HG02943 (cell line): ENCODE results near the gene SMURF1.
"Not testable (repeated sequence)": the region's sequence is repeated elsewhere in the genome, so short reads cannot be mapped to it uniquely, and the experiment has no call there.

Source experiments
- ATAC-seq: cut with Tn5 transposase; IDR thresholded peaks from one replicate; pipeline ENCODE4 v1.9.1; 2021; ENCODE audit warnings: mild to moderate bottlenecking, low read depth, moderate library complexity; ENCODE audit not compliant: unreplicated experiment

Gene SMURF1

DNA sequence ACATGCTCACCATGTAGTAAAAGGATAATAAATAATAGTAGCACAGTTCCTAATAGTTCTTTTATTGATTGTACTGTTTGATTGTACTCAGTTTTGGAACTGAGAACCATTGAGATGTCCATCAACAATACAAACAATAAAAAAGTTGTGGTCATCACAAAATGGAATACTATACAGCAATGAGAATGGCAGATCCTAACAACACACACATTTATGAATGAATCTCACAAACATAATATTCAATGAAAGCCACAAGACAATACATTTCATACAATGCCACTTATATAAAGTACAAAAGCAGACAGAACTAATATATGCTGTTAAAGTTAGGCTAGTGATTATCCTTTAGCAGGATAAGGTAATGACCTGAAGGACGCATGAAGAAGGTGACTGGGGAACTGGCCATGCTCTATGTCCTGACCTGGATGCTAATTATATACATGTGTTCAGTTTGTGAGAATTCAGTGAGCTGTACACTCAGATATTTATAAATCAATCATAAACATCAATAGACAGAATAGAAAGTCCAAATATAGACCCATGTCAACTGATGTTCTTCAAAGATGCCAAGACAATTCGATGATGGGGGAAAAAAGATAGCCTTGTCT, 70.0 kb downstream of the SMURF1 start:
- ATAC-seq, result no peak

DNA sequence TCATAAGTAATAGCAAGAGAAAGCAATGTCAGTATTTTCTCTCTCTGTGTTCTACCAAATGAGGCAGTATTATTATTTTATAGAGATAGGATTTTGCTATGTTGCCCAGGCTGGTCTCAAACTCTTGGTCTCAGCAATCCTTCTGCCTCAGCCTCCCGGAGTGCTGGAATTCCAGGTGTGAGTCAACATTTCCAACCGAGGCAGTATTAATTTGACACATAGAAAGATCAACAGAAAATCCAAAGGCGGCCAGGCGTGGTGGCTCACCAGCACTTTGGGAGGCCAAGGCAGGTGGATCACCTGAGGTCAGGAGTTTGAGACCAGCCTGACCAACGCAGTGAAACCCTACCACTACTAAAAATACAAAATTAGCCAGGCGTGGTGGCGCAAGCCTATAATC, 71.8 kb downstream of the SMURF1 start:
- no peak for ATAC-seq

DNA sequence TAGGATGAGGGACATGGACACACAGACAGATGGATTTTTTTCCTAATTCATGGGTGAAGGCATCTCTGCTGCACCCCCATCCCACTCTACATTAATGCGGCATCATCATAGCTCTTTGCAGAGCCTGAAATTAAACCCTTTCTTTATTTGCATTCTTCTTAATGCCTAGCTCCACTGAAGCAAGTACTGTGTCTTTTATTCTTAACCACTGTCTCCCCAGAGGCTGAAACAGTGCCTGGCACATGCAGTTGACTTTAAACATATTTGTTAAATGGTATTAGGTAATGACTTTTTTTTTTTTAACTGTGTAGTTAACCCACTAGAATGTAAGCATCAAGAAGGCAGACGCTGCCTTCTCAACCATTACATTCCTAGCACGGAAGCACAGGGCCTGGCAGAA, 73.5 kb downstream of the SMURF1 start:
- ATAC-seq, result no peak

DNA sequence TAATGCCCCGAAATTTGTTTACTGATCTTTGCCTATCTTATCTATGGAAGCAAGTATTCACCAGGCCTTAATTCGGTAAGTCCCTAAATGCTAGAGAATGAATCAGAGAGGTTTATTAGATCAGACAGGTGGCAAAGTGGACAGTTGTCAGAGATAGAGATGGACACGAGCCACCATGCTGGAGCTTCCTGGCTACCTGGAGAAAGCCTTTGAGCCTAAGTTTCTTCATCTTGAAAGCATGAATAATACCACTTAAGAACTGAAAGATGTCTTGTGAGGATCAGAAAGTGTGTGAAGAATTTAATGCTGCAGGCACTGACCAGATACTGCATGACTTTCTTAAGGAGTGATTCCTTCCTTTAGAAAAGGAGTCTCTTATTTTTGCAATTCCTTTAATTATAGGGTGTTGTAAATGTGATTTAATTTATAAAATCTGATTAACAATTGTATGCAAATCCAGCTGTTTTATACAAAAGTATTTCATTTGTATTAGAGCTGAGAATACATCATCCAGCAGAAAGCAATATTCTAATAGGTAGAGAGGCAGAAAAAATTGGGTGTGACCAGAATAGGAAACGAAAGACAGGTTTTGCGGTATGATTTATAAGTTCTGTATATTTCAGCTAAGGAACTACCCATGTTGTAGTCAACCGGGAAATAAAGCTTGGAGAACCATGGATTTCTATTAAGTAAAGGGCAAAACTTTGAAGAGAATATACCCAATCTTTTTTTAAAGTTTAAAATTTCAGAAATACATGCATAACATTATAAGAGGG, 82.7 kb downstream of the SMURF1 start:
- no peak for ATAC-seq

DNA sequence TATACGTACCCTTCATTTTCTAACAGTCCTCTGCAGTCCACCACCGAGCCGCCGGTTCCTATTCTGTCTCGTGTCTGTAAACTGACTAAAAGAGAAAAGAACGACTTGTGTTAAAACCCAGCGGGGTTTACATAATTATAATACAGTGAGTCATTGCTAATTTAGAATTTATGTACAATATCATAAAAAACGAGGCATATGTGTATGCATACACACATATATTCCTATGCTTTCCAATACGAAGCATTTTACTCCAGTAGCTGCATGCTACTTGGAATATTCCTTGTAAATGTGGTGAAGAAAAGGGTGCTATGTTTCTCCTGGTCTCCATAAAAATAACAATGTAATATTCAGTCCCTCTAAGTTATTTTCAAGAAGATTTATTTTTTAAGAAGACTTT, 89.1 kb downstream of the SMURF1 start:
- no peak for ATAC-seq

DNA sequence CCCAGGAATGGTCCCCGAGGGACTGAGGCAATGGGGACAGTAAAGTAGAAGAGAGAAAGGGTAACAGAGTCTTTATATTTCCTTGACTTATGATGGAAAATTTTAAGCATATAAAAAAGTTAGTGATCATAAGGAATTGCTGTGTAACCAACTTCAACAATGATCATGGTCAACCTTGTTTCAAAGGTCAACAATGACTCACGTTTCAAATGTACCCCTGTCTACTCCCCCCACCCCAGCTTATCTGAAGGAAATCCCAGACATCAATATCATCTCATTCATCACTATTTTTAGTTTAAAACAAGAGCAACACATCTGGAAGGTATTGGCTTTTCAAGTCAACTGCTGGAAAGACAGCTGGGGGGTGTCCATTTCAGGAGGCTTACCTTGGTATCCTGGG, 92.9 kb downstream of the SMURF1 start:
- no peak for ATAC-seq

DNA sequence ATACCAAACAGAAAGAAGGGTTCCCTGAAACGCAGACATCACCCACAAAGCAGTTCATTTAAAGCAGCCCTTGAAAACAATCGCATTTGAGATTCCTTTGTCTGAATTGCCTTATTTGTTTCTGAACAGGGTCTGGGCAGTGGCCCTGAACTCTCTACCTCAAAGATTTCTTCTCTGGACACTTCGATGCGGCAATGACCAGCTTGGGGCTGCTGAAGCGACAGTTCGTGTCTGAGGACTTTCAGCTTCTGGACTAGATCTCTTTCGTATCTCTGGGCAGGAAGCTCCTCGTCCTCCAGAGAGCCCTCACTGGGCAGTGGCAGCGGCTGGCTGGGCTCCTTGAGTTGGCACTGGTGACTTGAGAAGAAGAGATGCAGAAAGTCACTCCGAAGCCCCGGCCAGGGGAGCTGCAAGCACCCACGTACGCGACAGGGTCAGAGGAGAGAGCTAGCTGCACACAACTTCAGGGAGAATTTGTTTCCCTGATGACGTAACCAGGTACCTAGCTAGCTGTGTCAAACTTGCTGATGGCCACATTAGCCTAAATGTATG, 96.3 kb downstream of the SMURF1 start:
- no peak for ATAC-seq

DNA sequence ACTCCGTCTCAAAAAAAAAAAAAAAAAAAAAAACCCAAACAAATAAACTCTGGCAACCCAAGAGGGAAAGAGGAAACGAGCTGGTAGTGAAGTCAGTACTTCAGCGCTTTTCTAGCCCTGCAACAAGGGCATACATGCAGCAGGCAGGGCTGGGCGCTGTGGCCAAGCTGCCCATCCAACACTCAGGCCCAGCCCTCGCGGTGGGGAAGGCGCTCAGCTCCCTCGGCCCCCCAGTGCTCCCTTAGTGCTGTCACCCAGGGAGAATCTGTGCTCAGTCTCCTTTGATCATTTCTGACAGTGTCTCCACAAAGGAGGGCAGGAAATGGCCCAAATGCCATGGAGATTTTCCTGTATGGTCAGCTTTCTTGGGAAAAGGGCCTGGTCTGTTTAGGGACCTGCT, 97.2 kb downstream of the SMURF1 start:
- no peak for ATAC-seq

DNA sequence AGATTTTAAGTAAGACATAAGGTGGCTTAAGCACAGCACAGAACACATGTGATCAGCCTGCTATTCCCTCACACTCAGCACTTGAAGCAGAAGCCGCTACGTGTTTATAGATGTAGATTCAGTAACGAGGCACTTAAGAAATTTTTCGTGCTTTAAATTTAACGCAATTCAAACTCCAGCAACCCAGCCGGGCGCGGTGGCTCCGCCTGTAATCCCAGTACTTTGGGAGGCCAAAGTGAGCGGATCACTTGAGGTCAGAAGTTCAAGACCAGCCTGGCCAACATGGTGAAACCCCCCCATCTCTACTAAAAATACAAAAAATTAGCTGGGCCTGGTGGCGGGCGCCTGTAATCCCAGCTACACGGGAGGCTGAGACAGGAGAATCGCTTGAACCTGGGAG, 97.6 kb downstream of the SMURF1 start:
- not testable (repeated sequence) for ATAC-seq

DNA sequence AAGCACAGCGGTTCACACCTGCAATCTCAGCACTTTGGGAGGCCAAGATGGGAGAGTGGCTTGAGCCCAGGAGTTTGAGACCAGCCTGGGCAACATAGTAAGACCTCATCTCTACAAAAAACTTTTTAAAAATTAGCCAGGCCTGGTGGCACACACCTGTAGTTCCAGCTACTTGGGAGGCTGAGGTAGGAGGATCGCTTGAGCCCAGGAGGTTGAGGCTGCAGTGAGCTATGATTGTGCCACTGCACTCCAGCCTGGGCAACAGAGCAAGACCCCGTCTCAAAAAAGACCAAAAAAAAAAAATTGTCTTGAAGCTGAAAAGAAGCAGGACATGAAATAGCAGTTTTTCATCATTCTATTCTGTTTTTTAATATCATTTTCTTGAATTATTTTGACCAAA, 99.0 kb downstream of the SMURF1 start:
- ATAC-seq, result not testable (repeated sequence)

DNA sequence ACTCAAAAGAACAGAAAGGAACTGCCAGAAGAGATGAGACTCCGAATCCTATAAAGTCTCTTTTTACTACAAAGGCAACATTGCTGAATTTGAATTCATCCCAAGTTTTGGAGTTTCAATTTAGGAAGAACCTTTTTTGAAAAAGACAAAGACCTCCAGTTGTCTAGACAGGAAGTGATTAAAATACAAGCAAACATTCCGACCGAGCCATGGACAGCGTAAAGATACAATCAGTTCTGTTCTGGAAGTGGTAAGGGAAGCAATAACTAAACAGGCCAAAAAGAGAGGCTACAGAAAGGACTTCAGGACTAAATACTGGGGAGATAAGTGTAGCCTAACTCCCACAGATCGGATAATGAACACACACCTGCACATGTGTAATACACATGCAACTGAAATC, 101.0 kb downstream of the SMURF1 start:
- ATAC-seq, result no peak

DNA sequence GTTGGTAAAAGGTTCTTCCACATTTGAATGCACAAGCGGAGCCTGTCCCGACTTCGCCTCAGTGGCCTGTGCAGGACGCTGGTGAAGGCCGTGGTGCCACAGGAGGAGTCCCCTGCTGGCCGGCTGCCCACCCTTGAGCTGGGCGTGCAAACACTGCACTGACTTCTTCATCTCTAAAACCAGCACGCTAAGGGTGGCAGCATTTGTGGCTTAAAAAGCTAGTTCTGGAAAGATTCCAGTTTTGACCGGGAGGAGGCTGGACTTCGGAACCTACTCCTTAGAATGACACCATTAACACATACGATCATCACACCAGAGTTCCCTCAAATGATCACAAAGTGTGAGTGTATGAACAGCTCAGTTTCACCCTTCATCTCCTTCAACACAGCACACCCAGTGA, 102.4 kb downstream of the SMURF1 start:
- no peak for ATAC-seq

DNA sequence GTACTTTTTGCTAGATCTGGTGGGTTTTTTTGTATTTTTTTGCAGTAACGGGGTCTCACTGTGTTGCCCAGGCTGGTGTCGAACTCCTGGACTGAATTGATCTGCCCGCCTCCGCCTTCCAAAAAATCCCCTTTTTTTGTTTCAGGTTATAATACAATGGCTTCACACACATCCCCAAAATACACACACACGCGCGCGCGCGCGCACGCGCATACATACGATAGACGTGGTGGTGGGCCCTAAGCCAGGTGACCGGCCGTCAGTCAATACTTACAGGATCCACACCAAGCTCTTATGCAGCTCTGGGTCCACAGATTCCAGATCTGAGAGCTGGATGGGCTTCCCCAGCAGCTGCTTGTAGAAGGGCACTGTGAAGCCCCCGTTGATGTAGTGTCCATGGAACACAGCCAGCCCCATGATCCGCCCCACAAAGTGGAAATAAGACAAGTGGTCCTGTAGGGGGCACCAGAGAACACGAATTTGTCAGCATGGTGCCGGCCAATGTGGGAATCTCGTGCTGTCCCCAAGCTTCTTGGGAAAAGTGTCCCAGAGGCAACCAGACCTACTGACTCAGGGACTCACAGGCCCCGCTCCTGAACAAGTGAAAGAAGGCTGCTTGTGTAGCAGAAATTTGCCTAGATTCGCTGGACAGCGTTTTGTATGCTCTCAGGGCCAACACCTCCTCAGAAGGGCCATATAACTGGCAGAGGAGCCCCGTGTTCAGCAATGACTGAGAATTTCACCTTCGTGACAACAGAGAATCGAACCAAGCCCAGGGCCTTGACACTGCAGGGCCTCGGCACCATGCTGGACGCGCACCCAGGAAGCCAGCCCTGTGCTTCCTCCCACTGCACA, 103.6 kb downstream of the SMURF1 start:
- ATAC-seq, result no peak

DNA sequence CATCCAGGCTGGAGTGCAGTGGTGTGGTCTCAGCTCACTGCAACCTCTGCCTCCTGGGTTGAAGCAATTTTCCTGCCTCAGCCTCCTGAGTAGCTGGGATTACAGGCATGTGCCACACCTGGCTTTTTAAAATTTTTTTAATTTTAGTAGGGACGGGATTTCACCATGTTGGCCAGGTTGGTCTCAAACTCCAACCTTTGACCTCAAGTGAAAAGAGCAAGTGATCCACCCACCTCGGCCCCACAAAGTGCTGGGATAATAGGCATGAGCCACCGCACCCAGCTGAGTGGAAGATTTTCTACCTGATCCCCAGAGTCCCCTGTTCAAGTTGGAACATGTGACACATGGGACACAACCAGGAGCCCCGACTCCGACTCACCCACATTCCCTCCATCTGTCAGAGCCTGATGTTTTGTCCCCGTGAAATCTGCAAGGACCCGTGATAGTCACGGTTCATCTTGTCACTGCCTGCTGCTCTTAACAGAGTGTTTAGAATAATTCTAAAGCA, 104.5 kb downstream of the SMURF1 start:
- no peak for ATAC-seq

DNA sequence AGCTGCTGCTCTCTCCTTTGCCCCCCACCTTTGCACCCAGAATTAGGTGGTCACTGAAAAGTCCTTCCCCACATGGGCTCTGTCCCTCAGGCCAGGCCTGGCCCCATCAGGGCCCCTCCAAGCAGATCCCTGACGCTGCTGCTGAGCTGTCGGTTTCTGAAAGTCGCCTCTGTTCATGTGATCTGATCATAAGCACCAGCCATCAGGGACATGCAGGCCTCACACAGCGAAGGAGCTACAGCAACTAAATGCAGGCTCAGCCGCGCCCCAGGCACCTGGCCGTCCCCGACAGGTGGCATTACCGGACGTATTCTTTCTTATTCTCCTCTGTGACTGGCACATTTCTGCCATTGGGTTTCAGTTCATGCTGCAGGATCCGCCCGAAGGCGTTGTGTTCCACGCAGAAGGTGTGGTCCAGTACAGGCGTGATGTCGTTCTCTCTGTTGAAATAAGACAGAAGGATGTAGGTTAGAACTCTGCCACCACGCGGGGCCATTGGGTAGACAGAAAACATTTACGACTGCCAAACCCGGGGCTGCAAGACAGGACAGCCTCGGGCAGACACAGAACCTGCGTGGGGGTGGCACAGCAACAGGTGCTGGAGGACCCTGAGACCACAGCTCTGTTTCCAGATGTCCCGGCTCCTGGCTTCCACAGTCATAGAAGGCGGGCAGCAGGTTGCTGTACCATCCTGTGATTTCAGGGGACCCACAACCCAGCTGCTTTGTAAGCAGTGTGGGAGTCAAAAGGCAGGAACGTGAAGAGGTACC, 105.6 kb downstream of the SMURF1 start:
- ATAC-seq, result no peak

DNA sequence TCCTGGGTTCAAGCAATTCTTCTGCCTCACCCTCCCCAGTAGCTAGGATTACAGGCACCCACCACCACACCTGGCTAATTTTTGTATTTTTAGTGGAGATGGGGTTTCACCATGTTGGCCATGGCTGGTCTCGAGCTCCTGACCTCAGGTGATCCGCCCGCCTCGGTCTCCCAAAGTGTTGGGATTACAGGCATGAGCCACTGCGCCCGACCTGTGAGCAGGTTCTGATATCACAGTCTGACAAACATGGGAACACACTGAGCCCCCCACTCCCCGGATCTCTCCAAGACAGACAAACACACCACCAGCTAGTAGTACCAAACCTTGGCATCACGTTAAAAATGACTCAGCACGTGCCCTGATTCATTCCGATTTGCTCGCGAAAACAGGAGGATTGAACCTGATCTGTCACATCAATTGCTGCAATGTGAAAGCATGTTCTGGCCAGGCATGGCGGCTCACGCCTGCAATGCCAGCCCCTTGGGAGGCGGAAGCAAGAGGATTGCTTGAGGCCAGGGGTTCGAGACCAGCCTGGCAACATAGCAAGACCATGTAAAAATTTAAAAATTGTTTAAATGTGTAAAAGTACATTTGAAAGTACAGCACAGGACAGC, 106.5 kb downstream of the SMURF1 start:
- ATAC-seq, result no peak

DNA sequence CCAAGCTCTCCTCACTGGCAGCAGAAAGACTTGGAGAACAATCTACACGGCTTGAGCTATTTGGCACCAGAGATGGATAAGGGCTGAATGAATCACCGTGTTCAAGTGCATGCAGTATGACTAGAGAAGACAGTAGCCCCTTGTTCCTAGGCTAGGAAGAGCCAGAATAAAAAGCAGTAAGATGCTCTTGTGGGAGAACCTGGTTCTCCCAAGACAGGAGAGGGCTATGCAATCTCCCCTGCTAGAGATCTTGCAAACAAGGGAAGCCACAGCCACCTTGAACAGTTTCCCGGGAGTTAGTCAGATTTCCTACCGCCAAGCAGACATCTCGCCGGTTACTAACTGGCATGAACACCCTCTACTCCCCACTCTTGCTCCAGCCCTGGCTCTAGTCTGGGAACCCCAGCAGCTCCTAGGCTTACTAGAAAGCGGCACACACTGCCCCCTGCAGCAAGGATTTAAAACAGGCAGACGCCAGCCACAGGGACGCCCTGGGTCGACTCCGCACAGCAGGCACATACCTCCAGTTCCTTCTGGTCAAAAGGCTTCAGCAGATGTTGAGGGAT, 107.3 kb downstream of the SMURF1 start:
- no peak for ATAC-seq

DNA sequence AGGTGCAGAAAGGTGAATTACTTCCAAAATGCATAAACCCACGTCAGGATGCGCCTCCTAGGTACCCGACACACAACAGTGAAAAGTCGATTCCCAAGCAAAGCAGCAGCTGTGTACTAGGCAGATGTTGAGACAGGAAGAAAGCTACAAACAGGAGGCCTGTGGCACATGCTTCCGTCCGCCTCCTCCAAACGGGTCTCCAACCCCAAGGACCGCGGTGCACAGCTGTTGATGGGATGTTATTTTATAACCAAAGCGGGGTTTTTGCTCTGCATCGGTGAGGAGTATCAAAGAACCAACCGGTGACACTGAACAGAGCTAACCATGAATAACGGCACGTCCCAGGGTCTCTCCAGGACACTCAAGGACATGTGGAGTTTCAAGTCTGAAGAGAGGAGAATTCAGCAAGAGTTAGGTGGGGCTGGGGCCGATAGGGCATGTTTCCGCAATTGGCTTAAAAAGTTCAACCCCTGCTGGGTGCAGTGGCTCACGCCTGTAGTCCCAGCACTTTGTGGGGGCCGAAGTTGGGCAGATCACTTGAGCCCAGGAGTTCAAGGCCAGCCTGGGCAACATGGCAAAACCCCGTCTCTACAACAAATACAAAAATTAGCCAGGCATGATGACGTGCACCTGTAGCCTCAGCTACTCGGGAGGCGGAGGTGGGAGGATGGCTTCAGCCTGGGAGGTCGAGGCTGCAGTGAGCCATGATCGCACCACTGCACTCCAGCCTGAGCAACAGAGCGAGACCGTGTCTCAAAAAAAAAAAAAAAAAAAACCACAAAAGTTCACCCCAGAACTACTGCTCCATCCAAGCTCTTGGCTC, 108.0 kb downstream of the SMURF1 start:
- no peak for ATAC-seq
